IMR-90 (cell line): ENCODE measurements around the gene TNNC1. TPM values are rescaled to one million over a fixed set of nuclear protein-coding genes. Genes with fewer than 3 reads are reported as not detected.

ENCODE experiments used
- ATAC-seq: fragments of 200-7000 bp; cut with Tn5 transposase; 2 replicates; pipeline ENCODE4 v1.9.1; 2020; ENCODE audit warnings: low read depth, mild to moderate bottlenecking, moderate library complexity
- BruUV-seq: library from RNA; stranded (reverse); fragments of 400-500 nt; replicated peaks from 2 replicates; lab custom pipeline; 2021; lab: Mats Ljungman, UMichigan
- CTCF ChIA-PET: fragments of 300-600 bp; formaldehyde crosslinking; extraction: SDS; loops from one replicate; lab custom pipeline; 2021; ENCODE audit warnings: antibody characterized with exemption; lab: Yijun Ruan, JAX
- POLR2A ChIA-PET: fragments of 300-600 bp; sonication (Branson Sonifier 250); formaldehyde crosslinking; loops from one replicate; lab custom pipeline; 2022; ENCODE audit warnings: antibody characterized with exemption; ENCODE audit not compliant: unreplicated experiment; lab: Charles Lee
- DNase-seq: peaks from one replicate; pipeline ENCODE4 v3.0.0; 2013
- H2AFZ ChIP-seq: replicated peaks from 2 replicates; pipeline ENCODE3; 2013; ENCODE audit warnings: low read length, mild to moderate bottlenecking; ENCODE audit not compliant: poor library complexity
- H2AK5ac ChIP-seq: 2 replicates; pipeline ENCODE4 v1.6.1; 2013; ENCODE audit warnings: low read depth, low read length, inconsistent platforms
- H2AK9ac ChIP-seq: replicated peaks from 2 replicates; pipeline ENCODE3; 2013; ENCODE audit warnings: mild to moderate bottlenecking, low read depth, low read length, moderate library complexity; ENCODE audit not compliant: poor library complexity
- H2BK120ac ChIP-seq: 2 replicates; pipeline ENCODE4 v1.6.1; 2013; ENCODE audit warnings: low read depth, low read length, inconsistent platforms
- H2BK15ac ChIP-seq: 3 replicates; pipeline ENCODE4 v1.6.1; 2013; ENCODE audit warnings: low read depth, low read length, inconsistent platforms
- H2BK20ac ChIP-seq: 2 replicates; pipeline ENCODE4 v1.6.1; 2013; ENCODE audit warnings: low read depth, mild to moderate bottlenecking, inconsistent platforms, low read length, moderate library complexity
- H2BK5ac ChIP-seq: 2 replicates; pipeline ENCODE4 v1.6.1; 2013; ENCODE audit warnings: mild to moderate bottlenecking, low read depth, low read length, inconsistent platforms; ENCODE audit not compliant: poor library complexity, severe bottlenecking
- H3K14ac ChIP-seq: replicated peaks from 2 replicates; pipeline ENCODE4 v1.6.1; 2013; ENCODE audit warnings: low read depth, low read length, inconsistent platforms
- H3K18ac ChIP-seq: 2 replicates; pipeline ENCODE4 v1.6.1; 2013; ENCODE audit warnings: low read depth, low read length, control low read depth
- H3K23ac ChIP-seq: 2 replicates; pipeline ENCODE4 v1.6.1; 2013; ENCODE audit warnings: low read depth, low read length, inconsistent platforms
- H3K27ac ChIP-seq: 2 replicates; pipeline ENCODE4 v1.5.1; 2013; ENCODE audit warnings: mild to moderate bottlenecking, control low read depth, low read length; ENCODE audit not compliant: insufficient read depth
- H3K27me3 ChIP-seq: 2 replicates; pipeline ENCODE4 v1.6.1; 2013; ENCODE audit warnings: low read length; ENCODE audit not compliant: control insufficient read depth, insufficient read depth
- H3K36me3 ChIP-seq: 2 replicates; pipeline ENCODE4 v1.6.1; 2013; ENCODE audit warnings: low read length, mixed read lengths; ENCODE audit not compliant: control insufficient read depth, insufficient read depth
- H3K4ac ChIP-seq: 2 replicates; pipeline ENCODE4 v1.6.1; 2013; ENCODE audit warnings: low read depth, low read length, inconsistent platforms
- H3K4me1 ChIP-seq: 2 replicates; pipeline ENCODE4 v1.6.1; 2013; ENCODE audit warnings: low read length, mixed read lengths; ENCODE audit not compliant: control insufficient read depth, insufficient read depth
- H3K4me2 ChIP-seq: 2 replicates; pipeline ENCODE4 v1.6.1; 2013; ENCODE audit warnings: low read depth, mild to moderate bottlenecking, control low read depth, low read length, moderate library complexity
- H3K4me3 ChIP-seq: 2 replicates; pipeline ENCODE4 v1.5.1; 2013; ENCODE audit warnings: low read depth, mild to moderate bottlenecking, control low read depth, low read length, moderate library complexity; ENCODE audit not compliant: insufficient read depth
- H3K56ac ChIP-seq: 2 replicates; pipeline ENCODE4 v1.6.1; 2013; ENCODE audit warnings: low read length, inconsistent platforms; ENCODE audit not compliant: insufficient read depth; ENCODE audit errors: extremely low read depth
- H3K79me1 ChIP-seq, 2 experiments: 2 replicates each; pipeline ENCODE4 v1.6.1; 2013; ENCODE audit warnings: low read length in 2 of 2, inconsistent platforms in 1 of 2, low read depth in 1 of 2
- H3K9ac ChIP-seq: 2 replicates; pipeline ENCODE4 v1.6.1; 2013; ENCODE audit warnings: low read depth, low read length, control low read depth
- H3K9me1 ChIP-seq: 2 replicates; pipeline ENCODE4 v1.6.1; 2013; ENCODE audit warnings: low read length, inconsistent platforms; ENCODE audit not compliant: insufficient read depth
- H3K9me3 ChIP-seq: 2 replicates; pipeline ENCODE4 v1.6.1; 2013; ENCODE audit warnings: low read length; ENCODE audit not compliant: control insufficient read depth, insufficient read depth
- H4K20me1 ChIP-seq: 2 replicates; pipeline ENCODE4 v1.6.1; 2013; ENCODE audit warnings: low read length, inconsistent platforms; ENCODE audit not compliant: insufficient read depth
- H4K5ac ChIP-seq: 2 replicates; pipeline ENCODE4 v1.6.1; 2013; ENCODE audit warnings: mild to moderate bottlenecking, low read depth, low read length, control low read depth
- H4K8ac ChIP-seq, 2 experiments: 2 replicates each; pipeline ENCODE4 v1.6.1; 2013; ENCODE audit warnings: low read depth in 2 of 2, low read length in 2 of 2, control low read depth in 1 of 2, inconsistent platforms in 1 of 2
- H4K91ac ChIP-seq: 2 replicates; pipeline ENCODE4 v1.6.1; 2013; ENCODE audit warnings: low read depth, low read length, inconsistent platforms; ENCODE audit not compliant: insufficient read depth
- CHD1 ChIP-seq: IDR thresholded peaks from 2 replicates; pipeline ENCODE4 v1.6.1; 2012; ENCODE audit warnings: low read depth, low read length, improper control_type of control experiment
- WGBS, 2 experiments: methylation state at CpG; one replicate each; pipeline versions ENCODE4 v1.1.5 to v1.1.7; 2013; ENCODE audit warnings: missing lambda C conversion rate in 2 of 2; ENCODE audit not compliant: insufficient read length in 1 of 2; ENCODE audit errors: extremely low coverage in 2 of 2; 5-methylcytosine and 5-hydroxymethylcytosine counted together
- dilution Hi-C: fragments of 300-500 bp; cut with HindIII; formaldehyde crosslinking; loops from one replicate; pipeline ENCODE4 v1.14.3; 2018; ENCODE audit warnings: low sequenced_read_pairs; ENCODE audit not compliant: unreplicated experiment
- in situ Hi-C: fragments of 300-500 bp; cut with MboI; formaldehyde crosslinking; loops from 3 replicates; pipeline ENCODE4 v1.14.3; 2019; ENCODE audit warnings: low sequenced_read_pairs, inconsistent platforms, mixed read lengths
- intact Hi-C: fragments of 100-400 bp; cut with micrococcal nuclease; formaldehyde crosslinking; loops from 2 replicates; pipeline ENCODE4 v1.10.0; 2022
- polyA plus RNA-seq, 3 experiments: library from polyadenylated mRNA; depleted of rRNA; stranded (reverse); fragments of >200 nt; gene quantifications; 2 replicates each; pipeline ENCODE4 v1.2.3, GENCODE V29; 2012; ENCODE audit warnings: low replicate concordance in 1 of 3
- total RNA-seq: library from RNA; depleted of rRNA; stranded (reverse); fragments of >200 nt; gene quantifications from 2 replicates; pipeline ENCODE4 v1.2.3, GENCODE V29; 2012

The TNNC1 gene
- total and polyA plus RNA-seq, 2 of the 4 experiments (the other 2 are of a cell fraction): 1.3 to 4.6 TPM

DNA sequence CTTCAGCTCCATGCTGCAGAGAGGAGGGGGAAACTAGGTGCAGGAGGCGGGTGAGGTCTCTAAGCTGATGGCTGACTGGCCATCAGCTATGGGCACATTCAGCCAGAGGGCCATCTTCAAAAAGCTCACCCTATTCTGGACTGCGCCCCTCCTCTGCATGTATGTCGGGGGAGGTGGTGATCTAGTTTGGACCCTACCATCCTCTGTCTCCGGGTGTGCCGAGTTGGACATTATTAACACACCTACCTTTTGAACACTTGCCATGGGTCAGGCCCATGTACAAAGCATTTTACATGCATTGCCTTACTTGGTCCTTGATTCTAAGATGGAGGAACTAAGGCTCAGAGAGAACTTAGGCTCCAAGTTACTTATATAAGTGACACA is 3.0 kb upstream of the TNNC1 start:
- peak overlapping the region; percentile 60 for H3K9ac ChIP-seq
- peak overlapping the region; percentile 92 for H3K27ac ChIP-seq
- peaks cover 22% of the 10 kb centered on the region for H4K20me1 ChIP-seq
- H2AFZ ChIP-seq: peak overlapping the region; percentile 93
- WGBS, 2 experiments: no CpG with 5 or more reads among the region's 5 CpGs
- no peak overlapping the region for H2BK20ac ChIP-seq
- no peaks in the 10 kb centered on the region for H3K9me3 ChIP-seq
- peak overlapping the region; percentile 93 for H3K4me2 ChIP-seq
- BruUV-seq: no TSS peak
- H3K9me1 ChIP-seq: peaks cover 20% of the 10 kb centered on the region
- H3K4ac ChIP-seq: peak overlapping the region; percentile 92
- H3K23ac ChIP-seq: peak overlapping the region; percentile 96
- H3K56ac ChIP-seq: no peak overlapping the region
- H2BK15ac ChIP-seq: no peak overlapping the region
- peak overlapping the region; percentile 3 for H2BK5ac ChIP-seq
- H4K8ac ChIP-seq: peak overlapping the region; percentile 11 to 77; a peak in 2 of 4 replicates
- H4K5ac ChIP-seq: peak overlapping the region; percentile 22; the same call in 1 of the 2 replicates
- intact Hi-C loops: no loop called here
- in situ Hi-C loops: no loop called here
- no peak overlapping the region for H3K18ac ChIP-seq
- peak overlapping the region; percentile 98 for H3K14ac ChIP-seq
- H2BK120ac ChIP-seq: no peak overlapping the region
- H4K91ac ChIP-seq: peak overlapping the region; percentile 89
- peaks cover 15% of the 10 kb centered on the region for H3K4me1 ChIP-seq
- CTCF ChIA-PET: interaction anchor here (0.6 to 1.1 kb wide), 3 partner anchors 9 to 44 kb away, joined by 3 read pairs; no protein-coding TSS in a partner anchor
- POLR2A ChIA-PET: no interaction called here
- no peaks in the 10 kb centered on the region for H3K27me3 ChIP-seq
- H2AK9ac ChIP-seq: peak overlapping the region; percentile 84
- peak overlapping the region; percentile 92 for H2AK5ac ChIP-seq
- dilution Hi-C loops: no loop called here
- ATAC-seq: no peak
- H3K36me3 ChIP-seq: peaks cover 29% of the 10 kb centered on the region
- no peak for TF ChIP-seq CHD1
- peak overlapping the region; percentile 99 for H3K4me3 ChIP-seq
- DNase-seq: no peak
- H3K79me1 ChIP-seq: peaks cover 37 to 53% of the 10 kb centered on the region in 2 experiments
